Mucosa of stomach (tissue), 1 donor: ENCODE data around the gene PTGS2.
"Not testable (repeated sequence)": the region's sequence is repeated elsewhere in the genome, so short reads cannot be mapped to it uniquely, and the experiment has no call there.

ENCODE experiments used
- H3K27me3 ChIP-seq: one replicate; pipeline ENCODE4 v1.7.0; 2013; ENCODE audit warnings: mild to moderate bottlenecking, low read length; ENCODE audit not compliant: control insufficient read depth, insufficient read depth
- H3K36me3 ChIP-seq: one replicate; pipeline ENCODE4 v1.7.0; 2013; ENCODE audit warnings: low read length; ENCODE audit not compliant: control insufficient read depth, insufficient read depth
- H3K4me1 ChIP-seq: one replicate; pipeline ENCODE4 v1.7.0; 2013; ENCODE audit warnings: mild to moderate bottlenecking, low read length; ENCODE audit not compliant: control insufficient read depth, insufficient read depth
- H3K4me3 ChIP-seq: one replicate; pipeline ENCODE4 v1.7.0; 2013; ENCODE audit warnings: low read length
- H3K9ac ChIP-seq: one replicate; pipeline ENCODE4 v1.7.0; 2013; ENCODE audit warnings: mild to moderate bottlenecking, low read length, moderate library complexity
- H3K9me3 ChIP-seq: one replicate; pipeline ENCODE4 v1.7.0; 2013; ENCODE audit warnings: mild to moderate bottlenecking, low read length, moderate library complexity; ENCODE audit not compliant: control insufficient read depth
- donor health status: Pancreatic carcinoma.

Gene PTGS2

DNA sequence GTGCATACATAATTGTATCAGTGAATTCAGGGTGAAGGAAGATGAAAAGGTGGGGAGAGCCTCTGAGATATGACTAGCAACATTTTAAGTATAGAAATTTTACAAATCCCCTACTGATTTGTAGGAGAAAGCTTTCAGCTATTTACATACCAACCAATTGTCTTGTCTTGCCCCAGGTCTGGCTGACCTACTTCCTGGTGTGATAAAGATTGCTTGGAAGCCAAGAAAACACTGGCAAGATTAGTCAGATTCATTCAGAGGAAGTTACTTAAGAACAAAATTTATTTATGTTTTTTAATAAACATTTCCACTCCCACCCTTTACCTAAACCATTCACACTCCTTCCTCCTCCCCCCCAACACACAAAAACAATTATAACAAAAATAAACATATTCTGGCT is 17.5 kb downstream of the PTGS2 start:
- Histone ChIP-seq H3K4me1 (no peaks in the 10 kb centered on the region), H3K27me3 (no peaks in the 10 kb centered on the region), H3K4me3 (no peak overlapping the region), H3K9ac (no peak overlapping the region), H3K9me3 (no peaks in the 10 kb centered on the region), H3K36me3 (no peaks in the 10 kb centered on the region)

DNA sequence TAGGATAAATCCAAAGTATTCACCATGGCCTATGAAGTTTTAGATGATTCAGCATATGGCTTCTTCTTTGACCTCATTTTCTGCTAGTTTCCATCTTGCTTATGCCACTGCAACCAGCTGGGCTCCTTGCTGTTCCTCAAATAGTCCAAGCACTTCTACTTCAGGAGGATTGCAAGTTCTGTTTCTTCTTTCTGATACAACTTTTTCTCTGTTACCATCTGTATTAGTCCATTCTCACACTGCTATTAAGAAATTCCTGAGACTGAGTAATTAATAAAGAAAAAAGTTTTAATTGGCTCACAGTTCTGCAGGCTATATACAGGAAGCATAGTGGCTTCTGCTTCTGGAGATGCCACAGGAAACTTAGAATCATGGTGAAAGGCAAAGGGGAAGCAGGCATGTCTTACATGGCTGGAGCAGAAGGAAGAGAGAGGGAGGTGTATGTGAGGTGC is 20.3 kb downstream of the PTGS2 start:
- Histone ChIP-seq H3K4me1 (no peaks in the 10 kb centered on the region), H3K9me3 (no peaks in the 10 kb centered on the region), H3K4me3 (no peak overlapping the region), H3K36me3 (no peaks in the 10 kb centered on the region), H3K9ac (no peak overlapping the region), H3K27me3 (no peaks in the 10 kb centered on the region)

DNA sequence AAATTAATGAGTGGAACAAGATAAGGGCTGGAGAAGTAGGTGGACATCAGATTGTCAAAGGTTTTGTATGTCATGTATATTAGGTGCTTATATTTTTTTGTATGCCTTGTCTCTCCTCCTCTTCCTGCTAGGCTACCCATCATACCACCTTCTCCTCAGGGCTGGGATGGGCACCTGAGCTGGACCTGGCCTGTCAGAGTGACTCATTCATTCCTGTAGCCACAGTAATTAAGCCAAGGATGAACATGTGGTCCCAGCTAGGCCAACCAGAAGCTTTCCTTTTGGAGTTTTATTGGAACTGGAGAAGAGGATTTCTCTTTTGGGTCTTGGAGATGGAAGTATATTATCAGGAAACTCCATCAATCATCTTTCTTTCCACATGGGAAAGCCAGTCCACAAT is 21.2 kb downstream of the PTGS2 start:
- no peaks in the 10 kb centered on the region for H3K27me3 ChIP-seq
- no peak overlapping the region for H3K9ac ChIP-seq
- no peaks in the 10 kb centered on the region for H3K36me3 ChIP-seq
- no peaks in the 10 kb centered on the region for H3K9me3 ChIP-seq
- H3K4me1 ChIP-seq: no peaks in the 10 kb centered on the region
- H3K4me3 ChIP-seq: no peak overlapping the region

DNA sequence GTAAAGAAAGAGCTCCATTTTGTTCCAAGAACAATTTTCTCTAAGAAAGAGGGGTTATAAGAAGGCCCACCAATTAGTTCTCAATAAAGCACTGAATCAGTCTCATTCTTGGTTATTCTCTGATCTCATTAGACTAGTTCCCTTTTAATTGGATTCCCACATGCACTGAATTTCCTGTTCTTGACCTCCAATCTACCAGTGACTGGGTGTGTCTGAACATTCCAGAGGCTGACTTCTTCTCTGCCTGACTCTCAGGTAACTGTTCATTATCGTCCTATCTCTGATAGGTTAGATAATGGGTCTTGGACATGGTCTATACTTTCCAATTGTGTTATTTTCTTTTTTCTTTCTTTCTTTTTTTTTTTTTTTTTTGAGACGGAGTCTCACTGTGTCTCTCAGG is 22.7 kb downstream of the PTGS2 start:
- H3K36me3 ChIP-seq: no peaks in the 10 kb centered on the region
- H3K4me3 ChIP-seq: no peak overlapping the region
- H3K9me3 ChIP-seq: no peaks in the 10 kb centered on the region

DNA sequence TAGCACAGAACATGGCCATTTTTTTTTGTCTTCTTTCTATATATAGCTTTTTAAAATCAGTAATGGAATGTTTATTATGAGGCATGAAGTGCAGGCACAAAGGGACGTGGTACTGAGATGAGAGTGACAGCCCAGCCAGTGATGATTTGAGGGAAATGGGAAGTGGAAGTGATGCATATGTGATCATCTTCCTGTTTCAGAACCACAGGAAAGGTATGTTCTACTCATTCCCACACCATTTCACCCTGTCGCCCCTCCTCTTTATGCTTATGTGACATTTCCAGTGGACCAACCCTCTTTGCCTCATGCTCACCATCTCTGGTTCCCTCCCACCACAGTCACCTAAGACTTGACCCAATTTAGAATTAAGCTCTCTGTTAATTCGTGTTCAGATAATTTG is 24.3 kb downstream of the PTGS2 start:
- no peaks in the 10 kb centered on the region for H3K36me3 ChIP-seq
- no peaks in the 10 kb centered on the region for H3K27me3 ChIP-seq
- no peak overlapping the region for H3K4me3 ChIP-seq
- no peaks in the 10 kb centered on the region for H3K9me3 ChIP-seq
- no peak overlapping the region for H3K9ac ChIP-seq
- no peaks in the 10 kb centered on the region for H3K4me1 ChIP-seq

More for the DNA sequence above, 22.7 kb downstream of the PTGS2 start:
- H3K4me1 ChIP-seq: no peaks in the 10 kb centered on the region
- H3K9ac ChIP-seq: no peak overlapping the region
- no peaks in the 10 kb centered on the region for H3K27me3 ChIP-seq

DNA sequence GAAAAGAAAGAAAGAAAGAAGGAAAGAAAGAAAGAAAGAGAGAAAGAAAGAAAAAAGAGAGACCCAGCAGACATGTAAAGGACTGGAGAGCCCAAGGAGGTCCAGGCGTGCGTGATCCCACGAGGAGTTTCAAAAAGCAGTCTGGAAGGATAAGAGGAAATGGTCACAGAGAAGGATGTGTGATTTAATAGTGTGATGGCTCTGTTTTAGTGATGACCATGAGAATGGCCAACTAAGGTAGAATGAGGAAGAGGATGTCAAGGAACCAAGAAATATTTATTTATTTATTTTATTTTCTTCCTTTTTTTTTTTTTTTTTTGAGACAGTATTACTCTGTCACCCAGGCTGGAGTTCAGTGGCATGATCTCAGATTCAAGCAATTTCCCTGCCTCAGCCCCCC is 25.5 kb downstream of the PTGS2 start:
- H3K9me3 ChIP-seq: no peaks in the 10 kb centered on the region
- no peaks in the 10 kb centered on the region for H3K4me1 ChIP-seq
- no peak overlapping the region for H3K4me3 ChIP-seq
- H3K27me3 ChIP-seq: no peaks in the 10 kb centered on the region
- H3K9ac ChIP-seq: no peak overlapping the region
- no peaks in the 10 kb centered on the region for H3K36me3 ChIP-seq

DNA sequence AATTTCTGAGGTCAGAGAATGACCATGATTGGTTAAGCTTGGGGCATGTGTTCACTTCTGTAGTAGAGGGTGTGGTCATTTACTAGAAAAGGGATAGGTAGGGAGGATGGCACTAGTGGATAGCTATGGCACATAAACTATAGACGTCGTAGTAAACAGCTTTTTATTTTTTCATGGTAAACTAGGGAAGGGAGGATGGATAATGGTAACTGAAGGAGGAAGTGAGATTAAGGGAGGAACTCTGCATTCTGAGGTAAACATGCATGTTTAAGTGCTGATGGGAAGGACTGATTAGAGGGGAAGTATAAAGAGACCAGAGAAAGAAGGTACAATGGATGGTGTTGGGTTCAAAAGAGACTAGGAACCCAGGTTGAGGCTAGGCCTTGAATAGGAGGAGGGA is 26.9 kb downstream of the PTGS2 start:
- Histone ChIP-seq H3K9ac (no peak overlapping the region), H3K4me3 (no peak overlapping the region)

DNA sequence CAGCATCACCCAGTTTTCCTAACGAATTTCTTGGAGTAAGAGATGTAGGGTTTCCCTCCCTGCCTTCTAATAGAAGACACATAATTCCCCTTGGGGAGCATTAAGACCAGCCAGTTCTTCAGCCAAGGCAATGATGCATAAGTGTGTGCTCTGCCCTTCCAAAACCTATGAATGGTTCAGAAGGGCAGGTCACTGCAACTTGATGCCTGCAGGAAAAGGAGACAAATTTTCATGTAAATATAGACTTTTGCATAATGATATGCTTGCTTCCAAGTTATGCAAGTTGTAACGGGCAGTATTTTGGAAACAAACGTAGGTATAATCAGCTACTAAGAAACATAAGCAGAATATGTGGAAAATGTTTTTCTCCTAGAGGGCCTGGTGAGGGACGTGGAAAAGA is 31.6 kb downstream of the PTGS2 start:
- H3K36me3 ChIP-seq: no peaks in the 10 kb centered on the region
- H3K9ac ChIP-seq: no peak overlapping the region
- H3K27me3 ChIP-seq: no peaks in the 10 kb centered on the region
- H3K4me3 ChIP-seq: no peak overlapping the region
- H3K9me3 ChIP-seq: no peaks in the 10 kb centered on the region
- H3K4me1 ChIP-seq: no peaks in the 10 kb centered on the region

More for the DNA sequence above, 26.9 kb downstream of the PTGS2 start:
- no peaks in the 10 kb centered on the region for H3K36me3 ChIP-seq
- H3K4me1 ChIP-seq: no peaks in the 10 kb centered on the region
- H3K27me3 ChIP-seq: no peaks in the 10 kb centered on the region
- no peaks in the 10 kb centered on the region for H3K9me3 ChIP-seq

DNA sequence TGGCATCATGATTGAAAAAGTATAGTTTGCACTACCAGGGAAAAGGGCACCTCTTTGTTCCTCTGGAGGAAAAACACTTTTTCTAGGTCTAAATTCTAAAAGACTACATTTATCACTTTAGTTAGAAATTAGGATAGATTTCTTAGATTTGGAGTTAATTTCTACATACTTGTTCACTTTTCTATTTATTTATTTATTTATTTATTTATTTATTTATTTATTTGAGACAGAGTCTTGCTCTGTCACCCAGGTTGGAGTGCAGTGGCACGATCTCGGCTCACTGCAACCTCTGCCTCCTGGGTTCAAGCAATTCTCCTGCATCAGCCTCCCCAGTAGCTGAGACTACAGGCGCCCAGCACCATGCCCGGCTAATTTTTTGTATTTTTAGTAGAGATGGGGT is 32.2 kb downstream of the PTGS2 start:
- not testable (repeated sequence) for H3K4me3 ChIP-seq, H3K9ac ChIP-seq, H3K4me1 ChIP-seq, H3K9me3 ChIP-seq, H3K36me3 ChIP-seq, H3K27me3 ChIP-seq

DNA sequence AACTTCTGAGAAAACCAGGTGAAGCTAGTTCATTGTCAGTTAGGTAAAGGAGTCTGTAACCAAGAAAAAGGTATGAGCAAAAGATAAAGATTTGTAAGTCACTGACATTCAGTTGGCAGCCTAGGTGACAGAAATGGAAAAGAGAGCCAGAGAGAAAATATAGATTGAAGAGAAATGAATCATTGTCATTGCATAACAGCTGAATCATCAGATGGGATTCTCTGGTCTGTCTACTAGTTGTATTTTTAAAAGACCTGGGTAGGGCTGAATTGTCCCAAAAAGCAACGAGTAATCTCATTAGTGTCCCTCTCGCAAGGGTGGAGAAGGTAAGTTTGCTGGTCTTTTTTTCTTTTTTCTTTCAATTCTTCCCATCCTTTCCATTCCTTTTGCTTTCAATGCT is 36.6 kb downstream of the PTGS2 start:
- no peaks in the 10 kb centered on the region for H3K4me1 ChIP-seq
- H3K9ac ChIP-seq: no peak overlapping the region
- no peaks in the 10 kb centered on the region for H3K9me3 ChIP-seq
- H3K4me3 ChIP-seq: no peak overlapping the region
- no peaks in the 10 kb centered on the region for H3K36me3 ChIP-seq
- no peaks in the 10 kb centered on the region for H3K27me3 ChIP-seq

DNA sequence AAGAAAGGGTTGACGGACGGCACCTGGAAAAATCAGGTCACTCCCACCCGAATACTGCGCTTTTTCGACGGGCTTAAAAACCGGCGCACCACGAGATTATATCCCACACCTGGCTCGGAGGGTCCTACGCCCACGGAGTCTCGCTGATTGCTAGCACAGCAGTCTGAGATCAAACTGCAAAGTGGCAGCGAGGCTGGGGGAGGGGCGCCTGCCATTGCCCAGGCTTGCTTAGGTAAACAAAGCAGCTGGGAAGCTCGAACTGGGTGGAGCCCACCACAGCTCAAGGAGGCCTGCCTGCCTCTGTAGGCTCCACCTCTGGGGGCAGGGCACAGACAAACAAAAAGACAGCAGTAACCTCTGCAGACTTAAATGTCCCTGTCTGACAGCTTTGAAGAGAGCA is 42.7 kb downstream of the PTGS2 start:
- not testable (repeated sequence) for H3K36me3 ChIP-seq, H3K4me3 ChIP-seq, H3K27me3 ChIP-seq, H3K9ac ChIP-seq, H3K9me3 ChIP-seq, H3K4me1 ChIP-seq

DNA sequence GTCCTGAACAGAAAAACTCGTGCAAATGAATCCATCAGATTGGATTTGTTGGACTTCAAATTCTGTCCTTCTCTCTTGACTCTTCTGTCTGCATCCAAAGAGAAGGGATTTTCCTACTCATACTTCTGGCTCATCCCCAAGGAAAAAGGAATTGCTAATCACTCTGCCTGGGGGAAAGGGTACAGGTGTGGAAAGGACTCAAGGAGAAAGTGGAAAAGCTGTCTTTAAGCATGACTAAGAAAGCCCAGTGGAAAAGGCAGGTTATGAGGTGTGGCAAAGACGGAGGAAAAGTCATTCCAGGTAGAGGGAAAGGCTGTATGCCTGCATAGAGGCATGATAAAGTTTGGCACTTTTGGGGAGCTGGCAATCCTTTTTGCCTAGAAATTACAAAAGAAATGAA is 43.4 kb downstream of the PTGS2 start:
- no peaks in the 10 kb centered on the region for H3K36me3 ChIP-seq

DNA sequence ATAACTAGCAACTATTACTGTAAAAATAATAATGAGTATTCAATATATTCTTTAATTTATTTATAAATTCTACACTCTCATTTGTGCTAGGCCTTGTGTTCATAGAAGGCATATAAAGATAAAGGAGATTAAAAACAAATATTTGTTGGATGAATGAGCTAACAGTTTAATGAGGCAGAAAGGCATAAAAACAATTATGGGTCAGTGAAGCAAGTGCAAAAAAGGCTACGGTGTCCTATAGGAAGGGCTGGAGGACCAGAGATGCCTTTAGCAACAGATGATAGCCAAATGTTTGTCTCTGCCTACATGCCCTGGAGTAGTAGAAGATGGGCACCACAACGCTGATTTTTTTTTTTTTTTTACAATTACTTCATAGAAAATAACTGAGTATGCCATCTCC is 45.7 kb downstream of the PTGS2 start:
- no peak overlapping the region for H3K9ac ChIP-seq
- no peaks in the 10 kb centered on the region for H3K36me3 ChIP-seq
- H3K9me3 ChIP-seq: no peaks in the 10 kb centered on the region
- no peaks in the 10 kb centered on the region for H3K27me3 ChIP-seq
- no peaks in the 10 kb centered on the region for H3K4me1 ChIP-seq
- no peak overlapping the region for H3K4me3 ChIP-seq

More for the DNA sequence above, 43.4 kb downstream of the PTGS2 start:
- no peak overlapping the region for H3K9ac ChIP-seq
- H3K4me1 ChIP-seq: no peaks in the 10 kb centered on the region
- H3K9me3 ChIP-seq: no peaks in the 10 kb centered on the region
- H3K27me3 ChIP-seq: no peaks in the 10 kb centered on the region
- no peak overlapping the region for H3K4me3 ChIP-seq
